Measurements from ENCODE around the gene MLXIP.

- no peak for TF ChIP-seq POLR2A (IDR thresholded peaks at IDR 0.05)
- no peak for TF ChIP-seq CTCF (IDR thresholded peaks at IDR 0.05)
These were observed 13.6 kb upstream of the MLXIP start for GRCh38 chr12:122064780-122065588.
